NCI-H1092 treated with DMSO at 0.1 percent for 48 hours (cell line): ENCODE data around the gene GAS6.

Experiments
- DNase-seq: peaks from one replicate; lab custom pipeline; 2025; lab: John Stamatoyannopoulos, UW

Gene GAS6

GRCh38 chr13:113819731-113820715 lies 43.9 kb downstream of the GAS6 start:
- no peak for DNase-seq

GRCh38 chr13:113819341-113819730 lies 44.5 kb downstream of the GAS6 start:
- no peak for DNase-seq

GRCh38 chr13:113818700-113819295 lies 45.1 kb downstream of the GAS6 start:
- no peak for DNase-seq

- no peak for DNase-seq
These were observed 45.8 kb downstream of the GAS6 start for GRCh38 chr13:113817860-113818691.

GRCh38 chr13:113816946-113817859 lies 46.7 kb downstream of the GAS6 start:
- DNase-seq, result peak; percentile 88

GRCh38 chr13:113816254-113816929 lies 47.5 kb downstream of the GAS6 start:
- DNase-seq, result no peak

GRCh38 chr13:113815151-113816058 lies 48.5 kb downstream of the GAS6 start:
- no peak for DNase-seq

GRCh38 chr13:113814435-113814821 lies 49.4 kb downstream of the GAS6 start:
- no peak for DNase-seq

GRCh38 chr13:113813749-113814434 lies 50.0 kb downstream of the GAS6 start:
- DNase-seq, result no peak

- DNase-seq, result no peak
These were observed 50.7 kb downstream of the GAS6 start for GRCh38 chr13:113813070-113813748.

- DNase-seq, result no peak
These were observed 51.5 kb downstream of the GAS6 start for GRCh38 chr13:113812178-113813040.

GRCh38 chr13:113811081-113811928 lies 52.6 kb downstream of the GAS6 start:
- no peak for DNase-seq

GRCh38 chr13:113810640-113811039 lies 53.2 kb downstream of the GAS6 start:
- DNase-seq, result no peak

GRCh38 chr13:113809934-113810333 lies 53.9 kb downstream of the GAS6 start:
- DNase-seq, result no peak

GRCh38 chr13:113808058-113808834 lies 55.6 kb downstream of the GAS6 start:
- DNase-seq, result no peak

GRCh38 chr13:113806526-113806925 lies 57.4 kb downstream of the GAS6 start:
- no peak for DNase-seq
